Raji (cell line): ENCODE data around the gene CNN2.

ENCODE experiments used
- POLR2A ChIP-seq: IDR thresholded peaks from 2 replicates; pipeline ENCODE4 v1.6.1; 2011; ENCODE audit warnings: low read depth, low read length, control low read depth; ENCODE audit not compliant: insufficient read depth

CNN2 gene

DNA sequence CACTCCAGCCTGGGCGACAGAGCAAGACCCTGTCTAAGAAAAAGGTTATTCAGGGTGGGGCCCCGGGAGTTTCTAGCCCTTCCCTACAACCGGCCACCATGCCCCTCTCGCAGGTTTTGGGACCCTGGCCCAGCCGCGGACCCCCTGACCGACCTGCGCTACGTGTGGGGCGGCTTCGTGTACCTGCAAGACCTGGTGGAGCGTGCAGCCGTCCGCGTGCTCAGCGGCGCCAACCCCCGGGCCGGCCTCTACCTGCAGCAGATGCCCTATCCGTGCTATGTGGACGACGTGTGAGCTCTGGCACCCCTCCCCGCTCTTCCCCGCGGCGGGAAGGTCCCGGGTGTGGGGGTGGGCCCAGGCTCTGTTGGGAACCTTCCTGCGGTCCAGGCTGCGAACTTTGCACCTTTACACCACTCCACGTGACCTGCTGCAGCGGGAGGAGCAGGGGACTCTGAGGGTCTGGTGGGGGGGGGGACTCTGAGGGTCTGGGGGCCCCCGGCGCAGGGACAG, 19.8 kb downstream of the CNN2 start:
- no peak for TF ChIP-seq POLR2A

DNA sequence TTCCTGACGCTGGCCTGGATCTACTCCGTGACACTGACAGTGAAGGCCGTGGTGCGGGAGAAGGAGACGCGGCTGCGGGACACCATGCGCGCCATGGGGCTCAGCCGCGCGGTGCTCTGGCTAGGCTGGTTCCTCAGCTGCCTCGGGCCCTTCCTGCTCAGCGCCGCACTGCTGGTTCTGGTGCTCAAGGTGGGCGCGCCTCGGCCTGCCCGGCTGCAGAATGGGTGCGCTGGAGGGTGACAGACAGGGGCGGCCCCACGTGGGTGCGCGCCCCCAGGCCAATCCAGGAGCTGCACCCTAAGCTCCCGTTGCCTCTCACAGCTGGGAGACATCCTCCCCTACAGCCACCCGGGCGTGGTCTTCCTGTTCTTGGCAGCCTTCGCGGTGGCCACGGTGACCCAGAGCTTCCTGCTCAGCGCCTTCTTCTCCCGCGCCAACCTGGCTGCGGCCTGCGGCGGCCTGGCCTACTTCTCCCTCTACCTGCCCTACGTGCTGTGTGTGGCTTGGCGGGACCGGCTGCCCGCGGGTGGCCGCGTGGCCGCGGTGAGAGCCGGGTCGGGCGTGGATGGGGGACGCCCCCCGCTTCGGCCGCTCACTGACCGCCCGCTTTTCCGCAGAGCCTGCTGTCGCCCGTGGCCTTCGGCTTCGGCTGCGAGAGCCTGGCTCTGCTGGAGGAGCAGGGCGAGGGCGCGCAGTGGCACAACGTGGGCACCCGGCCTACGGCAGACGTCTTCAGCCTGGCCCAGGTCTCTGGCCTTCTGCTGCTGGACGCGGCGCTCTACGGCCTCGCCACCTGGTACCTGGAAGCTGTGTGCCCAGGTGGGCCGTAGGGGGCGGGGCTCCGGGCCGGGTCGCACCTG, 20.7 kb downstream of the CNN2 start:
- no peak for TF ChIP-seq POLR2A

DNA sequence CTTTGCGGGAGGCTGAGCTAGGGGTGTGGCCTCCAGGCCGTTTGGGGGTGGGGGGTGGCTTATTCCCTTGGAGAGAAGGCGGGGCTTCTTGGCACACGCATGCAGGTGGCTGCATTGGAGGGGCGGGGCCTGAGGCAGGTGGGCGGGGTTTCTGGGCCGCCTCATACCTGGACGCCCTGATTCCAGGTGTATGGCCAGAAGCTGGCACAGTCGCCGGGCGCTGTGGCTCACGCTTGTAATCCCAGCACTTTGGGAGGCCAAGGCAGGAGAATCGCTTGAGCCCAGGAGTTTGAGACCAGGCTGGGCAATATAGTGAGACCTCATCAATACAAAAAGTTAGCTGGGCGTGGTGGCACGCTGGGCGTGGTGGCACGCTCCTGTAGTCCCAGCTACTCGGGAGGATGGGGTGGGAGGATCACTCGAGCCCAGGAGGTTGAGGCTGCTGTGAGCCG, 21.3 kb downstream of the CNN2 start:
- no peak for TF ChIP-seq POLR2A

DNA sequence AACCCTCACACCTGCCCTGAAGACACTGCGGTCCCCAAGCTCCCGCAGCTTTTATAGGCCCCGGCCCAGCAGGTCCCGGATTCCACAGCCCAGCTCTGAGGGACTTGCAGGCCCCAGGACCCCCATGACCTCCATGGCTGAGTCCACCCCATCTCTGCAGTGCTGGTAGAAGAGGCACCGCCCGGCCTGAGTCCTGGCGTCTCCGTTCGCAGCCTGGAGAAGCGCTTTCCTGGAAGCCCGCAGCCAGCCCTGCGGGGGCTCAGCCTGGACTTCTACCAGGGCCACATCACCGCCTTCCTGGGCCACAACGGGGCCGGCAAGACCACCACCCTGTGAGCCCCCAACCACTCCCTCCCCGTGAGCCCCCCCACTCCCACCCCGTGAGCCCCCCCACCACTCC, 22.7 kb downstream of the CNN2 start:
- no peak for TF ChIP-seq POLR2A

DNA sequence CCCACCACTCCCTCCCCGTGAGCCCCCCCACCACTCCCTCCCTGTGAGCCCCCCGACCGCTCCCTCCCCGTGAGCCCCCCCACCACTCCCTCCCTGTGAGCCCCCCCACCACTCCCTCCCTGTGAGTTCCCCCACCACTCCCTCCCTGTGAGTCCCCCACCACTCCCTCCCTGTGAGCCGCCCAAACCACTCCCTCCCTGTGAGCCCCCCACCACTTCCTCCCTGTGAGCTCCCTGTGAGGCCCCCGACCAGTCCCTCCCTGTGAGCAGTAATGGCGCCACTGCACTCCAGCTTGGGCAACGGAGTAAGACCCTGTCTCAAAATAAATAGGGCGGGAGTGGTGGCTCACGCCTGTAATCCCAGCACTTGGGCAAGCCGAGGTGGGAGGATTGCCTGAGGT, 23.4 kb downstream of the CNN2 start:
- no peak for TF ChIP-seq POLR2A

DNA sequence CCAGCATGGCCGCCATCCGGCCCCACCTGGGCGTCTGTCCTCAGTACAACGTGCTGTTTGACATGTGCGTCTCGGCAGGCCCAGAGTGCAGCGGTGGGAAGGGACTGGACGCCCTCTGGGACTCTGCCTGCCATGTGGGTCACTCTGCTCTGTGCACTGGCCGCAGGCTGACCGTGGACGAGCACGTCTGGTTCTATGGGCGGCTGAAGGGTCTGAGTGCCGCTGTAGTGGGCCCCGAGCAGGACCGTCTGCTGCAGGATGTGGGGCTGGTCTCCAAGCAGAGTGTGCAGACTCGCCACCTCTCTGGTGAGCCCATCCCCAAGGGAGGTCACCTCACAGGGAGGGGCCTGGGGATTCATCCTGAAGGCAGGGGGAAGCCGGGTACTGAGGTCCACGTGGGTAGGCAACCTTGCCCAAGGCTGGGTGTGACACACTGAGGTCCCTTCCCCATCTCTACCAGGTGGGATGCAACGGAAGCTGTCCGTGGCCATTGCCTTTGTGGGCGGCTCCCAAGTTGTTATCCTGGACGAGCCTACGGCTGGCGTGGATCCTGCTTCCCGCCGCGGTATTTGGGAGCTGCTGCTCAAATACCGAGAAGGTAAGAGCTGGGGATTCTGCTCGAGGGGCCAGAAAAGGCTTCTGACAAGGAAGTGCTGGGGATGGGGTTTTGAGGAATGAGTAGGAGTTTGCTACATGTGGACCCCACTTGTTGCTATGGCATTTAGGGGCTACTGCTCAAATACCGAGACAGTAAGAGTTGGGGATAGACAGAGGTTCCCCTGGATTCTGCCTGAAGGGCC, 24.8 kb downstream of the CNN2 start:
- no peak for TF ChIP-seq POLR2A

DNA sequence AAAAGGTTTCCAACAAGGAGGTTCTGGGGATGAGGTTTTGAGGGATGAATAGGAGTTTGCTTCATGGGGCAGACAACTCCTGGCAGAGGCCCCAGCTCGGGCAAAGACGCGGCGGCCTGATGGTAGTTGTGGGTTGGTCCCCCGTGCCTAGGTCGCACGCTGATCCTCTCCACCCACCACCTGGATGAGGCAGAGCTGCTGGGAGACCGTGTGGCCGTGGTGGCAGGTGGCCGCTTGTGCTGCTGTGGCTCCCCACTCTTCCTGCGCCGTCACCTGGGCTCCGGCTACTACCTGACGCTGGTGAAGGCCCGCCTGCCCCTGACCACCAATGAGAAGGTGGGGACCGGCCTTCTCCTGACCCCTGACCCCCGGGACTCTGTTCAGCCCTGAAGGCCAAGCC, 25.4 kb downstream of the CNN2 start:
- no peak for TF ChIP-seq POLR2A

DNA sequence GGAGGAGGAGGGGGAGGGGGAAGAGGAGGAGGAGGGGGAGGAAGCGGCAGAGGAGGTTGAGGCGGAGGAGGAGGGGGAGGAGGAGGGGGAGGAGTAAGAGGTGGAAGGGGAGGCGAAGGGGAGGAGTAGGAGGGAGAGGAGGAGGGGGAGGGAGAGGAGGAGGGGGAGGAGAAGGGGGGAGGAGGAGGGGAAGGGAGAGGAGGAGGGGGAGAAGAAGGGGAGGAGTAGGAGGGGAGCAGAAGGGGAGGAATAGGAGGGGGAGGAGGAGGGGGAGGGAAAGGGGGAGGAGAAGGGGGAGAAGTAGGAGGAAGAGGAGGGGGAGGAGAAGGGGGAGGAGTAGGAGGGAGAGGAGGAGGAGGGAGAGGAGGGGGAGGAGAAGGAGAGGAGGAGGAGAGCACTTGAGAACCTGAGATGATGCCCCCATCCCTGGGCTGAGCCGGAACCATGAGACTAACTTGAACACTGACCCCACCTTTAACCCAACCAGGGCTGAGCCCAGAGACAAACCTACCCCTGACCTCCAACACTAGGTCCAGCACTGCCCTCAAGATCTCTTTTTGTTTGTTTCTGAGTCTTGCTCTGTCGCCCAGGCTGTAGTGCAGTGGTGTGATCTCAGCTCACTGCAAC, 26.1 kb downstream of the CNN2 start:
- no peak for TF ChIP-seq POLR2A

DNA sequence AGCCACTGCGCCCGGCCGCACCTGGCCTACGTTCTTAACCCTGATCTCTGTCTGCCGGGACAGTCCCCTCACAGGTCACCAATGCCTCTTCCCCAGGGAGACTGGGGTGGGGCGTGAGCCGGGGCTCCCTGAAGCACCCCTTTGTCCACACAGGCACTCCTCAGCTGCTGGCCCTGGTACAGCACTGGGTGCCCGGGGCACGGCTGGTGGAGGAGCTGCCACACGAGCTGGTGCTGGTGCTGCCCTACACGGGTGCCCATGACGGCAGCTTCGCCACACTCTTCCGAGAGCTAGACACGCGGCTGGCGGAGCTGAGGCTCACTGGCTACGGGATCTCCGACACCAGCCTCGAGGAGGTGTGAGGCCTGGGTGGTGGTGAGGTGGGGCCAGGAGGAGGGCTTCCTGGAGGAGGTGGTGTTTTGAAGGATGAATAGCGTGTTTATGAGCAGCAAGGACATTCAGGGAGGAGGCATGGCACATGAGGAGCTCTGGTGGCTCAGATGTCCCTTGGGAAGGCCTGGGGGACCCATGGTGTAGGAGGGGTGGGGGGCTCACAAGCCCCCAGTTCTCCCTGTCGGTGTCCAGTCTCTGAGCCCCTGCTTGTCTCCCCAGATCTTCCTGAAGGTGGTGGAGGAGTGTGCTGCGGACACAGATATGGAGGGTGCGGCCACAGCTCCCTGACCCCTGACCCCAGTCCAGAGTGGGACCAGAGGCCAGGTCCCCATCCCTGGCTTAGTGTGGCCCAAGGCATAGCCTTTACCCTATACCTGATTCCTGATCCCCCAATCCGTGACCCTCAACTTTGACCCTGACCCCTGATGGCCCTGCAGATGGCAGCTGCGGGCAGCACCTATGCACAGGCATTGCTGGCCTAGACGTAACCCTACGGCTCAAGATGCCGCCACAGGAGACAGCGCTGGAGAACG, 27.0 kb downstream of the CNN2 start:
- TF ChIP-seq POLR2A: no peak

DNA sequence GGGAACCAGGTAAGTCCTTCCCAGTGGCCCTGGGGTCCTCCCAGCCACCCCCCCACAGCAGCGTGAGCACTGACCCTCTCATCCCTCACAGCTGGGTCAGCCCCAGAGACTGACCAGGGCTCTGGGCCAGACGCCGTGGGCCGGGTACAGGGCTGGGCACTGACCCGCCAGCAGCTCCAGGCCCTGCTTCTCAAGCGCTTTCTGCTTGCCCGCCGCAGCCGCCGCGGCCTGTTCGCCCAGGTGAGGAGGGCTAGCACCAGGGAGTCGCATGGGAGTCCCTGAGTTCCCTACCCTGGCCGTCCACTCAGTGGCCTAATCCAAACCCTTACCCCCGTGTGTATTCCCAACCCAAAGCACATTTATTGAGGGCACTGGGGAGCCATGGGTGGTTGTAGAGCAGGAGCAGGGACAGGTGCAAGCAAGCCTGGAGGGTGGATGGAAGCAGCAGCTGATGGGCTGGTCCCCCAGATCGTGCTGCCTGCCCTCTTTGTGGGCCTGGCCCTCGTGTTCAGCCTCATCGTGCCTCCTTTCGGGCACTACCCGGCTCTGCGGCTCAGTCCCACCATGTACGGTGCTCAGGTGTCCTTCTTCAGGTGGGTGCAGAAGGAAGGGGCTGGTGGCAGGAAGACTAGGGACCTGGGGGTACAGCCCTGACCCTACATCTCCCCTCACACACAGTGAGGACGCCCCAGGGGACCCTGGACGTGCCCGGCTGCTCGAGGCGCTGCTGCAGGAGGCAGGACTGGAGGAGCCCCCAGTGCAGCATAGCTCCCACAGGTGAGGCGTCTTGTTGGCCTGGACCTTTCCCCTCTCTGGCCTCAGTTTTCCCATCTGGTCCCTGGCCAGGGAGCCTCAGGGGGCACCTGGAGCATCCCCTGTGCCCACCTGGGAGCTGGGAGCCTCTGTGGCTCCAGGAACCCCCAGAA, 28.0 kb downstream of the CNN2 start:
- no peak for TF ChIP-seq POLR2A

DNA sequence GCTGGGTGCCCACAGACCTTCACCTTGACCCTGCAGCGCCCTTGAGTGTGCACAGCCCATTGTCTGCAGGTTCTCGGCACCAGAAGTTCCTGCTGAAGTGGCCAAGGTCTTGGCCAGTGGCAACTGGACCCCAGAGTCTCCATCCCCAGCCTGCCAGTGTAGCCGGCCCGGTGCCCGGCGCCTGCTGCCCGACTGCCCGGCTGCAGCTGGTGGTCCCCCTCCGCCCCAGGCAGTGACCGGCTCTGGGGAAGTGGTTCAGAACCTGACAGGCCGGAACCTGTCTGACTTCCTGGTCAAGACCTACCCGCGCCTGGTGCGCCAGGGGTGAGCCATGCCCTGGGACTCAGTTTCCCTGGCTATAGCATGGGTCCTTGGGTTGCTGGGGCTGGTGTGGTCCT, 28.6 kb downstream of the CNN2 start:
- no peak for TF ChIP-seq POLR2A

DNA sequence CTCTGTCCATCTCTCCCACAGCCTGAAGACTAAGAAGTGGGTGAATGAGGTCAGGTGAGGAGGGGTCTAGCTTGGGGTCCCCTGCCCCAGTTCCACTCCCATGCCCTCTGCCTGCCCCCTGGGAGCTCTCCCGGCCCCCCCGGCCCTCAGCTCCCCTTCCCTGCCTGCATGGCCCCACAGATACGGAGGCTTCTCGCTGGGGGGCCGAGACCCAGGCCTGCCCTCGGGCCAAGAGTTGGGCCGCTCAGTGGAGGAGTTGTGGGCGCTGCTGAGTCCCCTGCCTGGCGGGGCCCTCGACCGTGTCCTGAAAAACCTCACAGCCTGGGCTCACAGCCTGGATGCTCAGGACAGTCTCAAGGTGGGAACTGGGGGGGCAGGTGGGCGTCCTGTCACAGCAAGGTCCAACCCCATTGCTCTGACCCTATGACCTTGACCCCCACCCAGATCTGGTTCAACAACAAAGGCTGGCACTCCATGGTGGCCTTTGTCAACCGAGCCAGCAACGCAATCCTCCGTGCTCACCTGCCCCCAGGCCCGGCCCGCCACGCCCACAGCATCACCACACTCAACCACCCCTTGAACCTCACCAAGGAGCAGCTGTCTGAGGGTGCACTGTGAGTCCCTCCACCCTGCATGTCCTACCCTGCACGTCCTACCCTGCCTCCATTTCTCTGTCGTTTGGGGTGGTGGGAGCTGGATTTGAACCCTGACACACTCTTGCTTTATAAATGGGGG, 29.6 kb downstream of the CNN2 start:
- no peak for TF ChIP-seq POLR2A
